Astrocyte (in vitro differentiated cells and primary cell): Measurements from ENCODE around the gene ANKS3. TPM values are rescaled to one million over a fixed set of nuclear protein-coding genes. Genes with fewer than 3 reads are reported as not detected.

Experiments used
- DNase-seq: peaks from one replicate; pipeline ENCODE4 v3.0.0-alpha.2; 2010; ENCODE audit warnings: low read depth
- FAIRE-seq: peaks from 2 replicates; lab custom pipeline; 2011; peaks lifted over from hg19 to GRCh38; lab: Jason Lieb, UNC
- H2AFZ ChIP-seq: 2 replicates; pipeline ENCODE4 v1.6.0; 2012; ENCODE audit warnings: low read depth, low read length, inconsistent platforms
- H3K27ac ChIP-seq: 2 replicates; pipeline ENCODE4 v1.5.1; 2011; ENCODE audit warnings: low read depth, low read length, inconsistent platforms
- H3K27me3 ChIP-seq: 2 replicates; pipeline ENCODE4 v1.6.0; 2011; ENCODE audit warnings: low read length, inconsistent platforms; ENCODE audit not compliant: insufficient read depth
- H3K36me3 ChIP-seq: 2 replicates; pipeline ENCODE4 v1.5.1; 2011; ENCODE audit warnings: low read length, inconsistent platforms; ENCODE audit not compliant: insufficient read depth
- H3K4me1 ChIP-seq: 2 replicates; pipeline ENCODE4 v1.5.1; 2011; ENCODE audit warnings: low read length, inconsistent platforms; ENCODE audit not compliant: insufficient read depth
- H3K4me2 ChIP-seq: 2 replicates; pipeline ENCODE4 v1.6.0; 2012; ENCODE audit warnings: low read length, inconsistent platforms
- H3K4me3 ChIP-seq: 2 replicates; pipeline ENCODE4 v1.5.1; 2011; ENCODE audit warnings: low read depth, mild to moderate bottlenecking, low read length, inconsistent platforms; ENCODE audit not compliant: insufficient read depth
- H3K79me2 ChIP-seq: 2 replicates; pipeline ENCODE4 v1.6.0; 2012; ENCODE audit warnings: mild to moderate bottlenecking, low read length, inconsistent platforms; ENCODE audit not compliant: insufficient read depth
- H3K9ac ChIP-seq: 2 replicates; pipeline ENCODE4 v1.6.0; 2012; ENCODE audit warnings: mild to moderate bottlenecking, low read length, inconsistent platforms
- H3K9me3 ChIP-seq: 2 replicates; pipeline ENCODE4 v1.5.1; 2012; ENCODE audit warnings: low read depth, mild to moderate bottlenecking, low read length, inconsistent platforms; ENCODE audit not compliant: insufficient read depth
- H4K20me1 ChIP-seq: 2 replicates; pipeline ENCODE4 v1.6.0; 2012; ENCODE audit warnings: low read length, inconsistent platforms; ENCODE audit not compliant: insufficient read depth
- H3K27ac Mint-ChIP-seq: one replicate; pipeline ENCODE4 v1.8.0; 2021; ENCODE audit warnings: mild to moderate bottlenecking, mixed read lengths; ENCODE audit not compliant: unreplicated experiment
- H3K27me3 Mint-ChIP-seq: one replicate; pipeline ENCODE4 v1.8.0; 2021; ENCODE audit warnings: low read depth, mixed read lengths; ENCODE audit not compliant: unreplicated experiment
- H3K36me3 Mint-ChIP-seq: one replicate; pipeline ENCODE4 v1.8.0; 2021; ENCODE audit warnings: low read depth, mixed read lengths; ENCODE audit not compliant: unreplicated experiment
- H3K4me1 Mint-ChIP-seq: one replicate; pipeline ENCODE4 v1.8.0; 2021; ENCODE audit warnings: low read depth, mixed read lengths; ENCODE audit not compliant: unreplicated experiment
- H3K4me3 Mint-ChIP-seq: one replicate; pipeline ENCODE4 v1.8.0; 2021; ENCODE audit warnings: mild to moderate bottlenecking, moderate library complexity, mixed read lengths; ENCODE audit not compliant: unreplicated experiment
- H3K9me3 Mint-ChIP-seq: one replicate; pipeline ENCODE4 v1.8.0; 2021; ENCODE audit warnings: mild to moderate bottlenecking, mixed read lengths; ENCODE audit not compliant: unreplicated experiment
- CTCF ChIP-seq: IDR thresholded peaks from 2 replicates; pipeline ENCODE4 v1.5.1; 2011; ENCODE audit warnings: low read depth, mild to moderate bottlenecking, inconsistent platforms, low read length, moderate library complexity; ENCODE audit not compliant: insufficient read depth
- EZH2 ChIP-seq: IDR thresholded peaks from 2 replicates; pipeline ENCODE4 v1.6.1; 2012; ENCODE audit warnings: mild to moderate bottlenecking, low read length, inconsistent platforms; ENCODE audit not compliant: insufficient read depth
- total RNA-seq: library from RNA; stranded (reverse); gene quantifications from 2 replicates; pipeline ENCODE4 v1.2.1, GENCODE V29; 2021

ANKS3 gene
- total RNA-seq, 1 donor from 2014 or later, result 27.2 TPM

GRCh38 chr16:4728676-4729075 lies 5.4 kb downstream of the ANKS3 start:
- H3K4me1 ChIP-seq, result peaks cover 4% of the 10 kb centered on the region
- no peak overlapping the region for H3K4me3 ChIP-seq
- Mint-ChIP-seq H3K4me1 (peaks cover 10% of the 10 kb centered on the region), H3K9me3 (no peaks in the 10 kb centered on the region), H3K27me3 (no peaks in the 10 kb centered on the region), H3K27ac (peak overlapping the region; percentile 47), H3K36me3 (peaks cover 10% of the 10 kb centered on the region), H3K4me3 (no peak overlapping the region)
- H3K79me2 ChIP-seq, result peaks cover 38% of the 10 kb centered on the region
- no peak overlapping the region for H3K27ac ChIP-seq
- H2AFZ ChIP-seq, result no peak overlapping the region
- DNase-seq, result no peak
- no peak overlapping the region for H3K4me2 ChIP-seq
- no peak for FAIRE-seq
- no peak for TF ChIP-seq CTCF
- TF ChIP-seq EZH2, result no peak
- H4K20me1 ChIP-seq, result peaks cover 20% of the 10 kb centered on the region
- no peak overlapping the region for H3K9ac ChIP-seq
- H3K9me3 ChIP-seq, result no peaks in the 10 kb centered on the region
- H3K27me3 ChIP-seq, result no peaks in the 10 kb centered on the region
- H3K36me3 ChIP-seq, result peaks cover 9% of the 10 kb centered on the region

- H3K4me2 ChIP-seq, result no peak overlapping the region
- Mint-ChIP-seq H3K36me3 (peaks cover 10% of the 10 kb centered on the region), H3K4me3 (no peak overlapping the region), H3K9me3 (no peaks in the 10 kb centered on the region), H3K27me3 (no peaks in the 10 kb centered on the region), H3K27ac (no peak overlapping the region), H3K4me1 (peaks cover 13% of the 10 kb centered on the region)
- no peak for FAIRE-seq
- peaks cover 17% of the 10 kb centered on the region for H3K79me2 ChIP-seq
- peaks cover 9% of the 10 kb centered on the region for H3K36me3 ChIP-seq
- H3K4me1 ChIP-seq, result no peaks in the 10 kb centered on the region
- DNase-seq, result no peak
- no peak overlapping the region for H3K9ac ChIP-seq
- H4K20me1 ChIP-seq, result peaks cover 17% of the 10 kb centered on the region
- H3K27me3 ChIP-seq, result no peaks in the 10 kb centered on the region
- H3K4me3 ChIP-seq, result no peak overlapping the region
- no peak overlapping the region for H2AFZ ChIP-seq
- H3K9me3 ChIP-seq, result no peaks in the 10 kb centered on the region
- H3K27ac ChIP-seq, result no peak overlapping the region
- TF ChIP-seq CTCF (no peak), EZH2 (no peak)
These were observed 7.5 kb downstream of the ANKS3 start for GRCh38 chr16:4726616-4727015.

- Mint-ChIP-seq H3K9me3 (no peaks in the 10 kb centered on the region), H3K27ac (no peak overlapping the region), H3K36me3 (peaks cover 12% of the 10 kb centered on the region), H3K27me3 (no peaks in the 10 kb centered on the region), H3K4me3 (no peak overlapping the region), H3K4me1 (peaks cover 13% of the 10 kb centered on the region)
- peaks cover 5% of the 10 kb centered on the region for H3K36me3 ChIP-seq
- H3K4me1 ChIP-seq, result no peaks in the 10 kb centered on the region
- no peak overlapping the region for H3K4me2 ChIP-seq
- no peak overlapping the region for H3K27ac ChIP-seq
- H3K9ac ChIP-seq, result no peak overlapping the region
- no peak overlapping the region for H3K4me3 ChIP-seq
- no peak for DNase-seq
- no peaks in the 10 kb centered on the region for H3K9me3 ChIP-seq
- no peak for FAIRE-seq
- H2AFZ ChIP-seq, result no peak overlapping the region
- TF ChIP-seq EZH2 (no peak), CTCF (no peak)
- no peaks in the 10 kb centered on the region for H3K27me3 ChIP-seq
- peaks cover 8% of the 10 kb centered on the region for H3K79me2 ChIP-seq
- peaks cover 17% of the 10 kb centered on the region for H4K20me1 ChIP-seq
These were observed 9.3 kb downstream of the ANKS3 start for GRCh38 chr16:4724661-4725270.
